ENCODE measurements around the gene ZMYM5.
"Not testable (repeated sequence)": the region's sequence is repeated elsewhere in the genome, so short reads cannot be mapped to it uniquely, and the experiment has no call there.

Gene ZMYM5

DNA sequence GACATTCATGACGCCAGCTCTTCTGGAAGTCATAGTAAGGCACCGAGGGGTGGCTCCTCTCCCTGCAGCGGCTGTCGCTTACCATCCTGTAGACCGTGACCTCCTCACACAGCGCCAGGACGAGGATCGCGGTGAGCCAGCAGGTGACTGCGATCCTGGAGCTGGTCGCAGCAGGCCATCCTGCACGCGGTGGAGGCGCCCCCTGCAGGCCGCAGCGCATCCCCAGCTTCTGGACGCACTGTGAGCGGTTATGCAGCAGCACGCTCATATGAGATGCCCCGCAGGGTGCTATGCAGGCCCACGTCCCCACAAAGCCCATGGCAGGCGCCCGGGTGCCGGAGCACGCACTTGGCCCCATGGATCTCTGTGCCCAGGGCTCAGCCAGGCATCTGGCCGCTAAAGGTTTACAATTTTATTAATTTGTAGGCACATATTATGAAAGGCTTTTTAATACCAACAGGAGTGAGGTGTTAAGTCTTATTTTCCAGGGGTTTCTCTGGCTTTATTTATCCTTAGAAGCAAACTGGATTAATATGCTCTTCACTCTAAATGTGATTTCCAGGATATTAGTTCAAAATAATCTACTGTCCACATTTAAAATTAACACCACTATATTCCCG is 45.1 kb downstream of the ZMYM5 start:
- no peak for DNase-seq

DNA sequence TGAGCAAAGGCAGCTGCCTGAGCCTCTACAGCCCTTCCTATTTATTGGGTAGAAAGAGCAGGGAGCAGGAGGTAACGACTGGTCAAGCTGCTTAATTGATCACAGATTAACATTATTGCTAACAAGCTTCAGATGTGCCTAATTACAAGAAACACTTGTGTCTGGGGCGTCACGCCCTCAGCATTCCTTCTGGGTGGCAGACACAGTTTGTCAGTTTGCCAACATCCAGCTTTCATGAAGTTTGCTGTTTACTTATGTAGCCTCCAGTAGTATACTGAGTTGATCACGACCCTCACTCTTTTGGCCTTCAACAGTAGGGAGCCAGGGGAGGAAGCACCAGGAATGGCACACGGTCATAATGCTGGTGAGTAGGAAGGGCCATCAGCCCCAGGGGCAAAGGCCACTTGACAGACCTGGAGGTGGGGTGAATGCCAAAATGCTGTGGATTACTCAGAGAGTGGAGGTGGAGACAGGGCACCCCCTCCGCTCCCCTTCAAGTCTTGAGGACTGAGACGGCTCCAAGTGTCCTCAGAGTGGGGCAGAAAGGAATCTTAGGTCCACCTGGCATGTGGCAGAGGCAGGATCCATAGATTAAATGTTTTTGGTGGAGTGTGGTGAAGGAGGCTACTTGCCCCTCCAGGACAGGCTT is 45.8 kb downstream of the ZMYM5 start:
- DNase-seq, result no peak

DNA sequence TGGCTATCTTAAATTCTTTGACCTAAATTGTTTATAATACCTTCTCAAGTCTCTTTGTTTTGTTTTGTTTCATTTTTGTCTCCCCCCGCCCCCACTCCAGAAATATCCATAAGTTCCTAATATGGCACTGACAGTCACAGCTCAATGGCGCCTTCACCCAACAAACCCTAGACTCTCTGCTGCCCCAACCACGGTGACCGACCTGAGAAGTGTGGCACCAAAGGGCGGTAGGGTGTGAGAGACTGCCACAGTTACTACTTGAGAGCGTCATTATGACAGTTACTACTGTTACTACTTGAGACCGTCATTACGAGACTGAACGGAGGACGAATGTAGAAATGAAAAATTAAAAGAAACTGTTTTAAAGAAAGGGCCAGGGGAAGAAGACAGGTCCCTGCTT is 46.3 kb downstream of the ZMYM5 start:
- DNase-seq, result no peak

DNA sequence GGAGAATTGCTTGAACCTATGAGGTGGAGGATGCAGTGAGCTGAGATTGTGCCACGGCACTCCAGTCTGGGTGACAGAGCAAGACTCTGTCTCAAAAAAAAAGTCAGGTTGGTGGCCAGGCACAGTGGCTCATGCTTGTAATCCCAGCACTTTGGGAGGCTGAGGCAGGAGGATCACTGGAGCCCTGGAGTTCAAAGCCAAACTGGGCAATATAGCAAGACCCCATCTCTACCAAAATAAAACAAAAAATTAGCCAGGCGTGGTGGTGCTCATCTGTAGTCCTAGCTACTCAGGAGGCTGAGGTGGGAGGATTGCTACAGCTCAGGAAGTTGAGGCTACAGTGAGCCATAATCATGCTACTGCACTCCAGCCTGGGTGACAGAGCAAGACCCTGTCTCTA is 47.6 kb downstream of the ZMYM5 start:
- DNase-seq, result not testable (repeated sequence)

DNA sequence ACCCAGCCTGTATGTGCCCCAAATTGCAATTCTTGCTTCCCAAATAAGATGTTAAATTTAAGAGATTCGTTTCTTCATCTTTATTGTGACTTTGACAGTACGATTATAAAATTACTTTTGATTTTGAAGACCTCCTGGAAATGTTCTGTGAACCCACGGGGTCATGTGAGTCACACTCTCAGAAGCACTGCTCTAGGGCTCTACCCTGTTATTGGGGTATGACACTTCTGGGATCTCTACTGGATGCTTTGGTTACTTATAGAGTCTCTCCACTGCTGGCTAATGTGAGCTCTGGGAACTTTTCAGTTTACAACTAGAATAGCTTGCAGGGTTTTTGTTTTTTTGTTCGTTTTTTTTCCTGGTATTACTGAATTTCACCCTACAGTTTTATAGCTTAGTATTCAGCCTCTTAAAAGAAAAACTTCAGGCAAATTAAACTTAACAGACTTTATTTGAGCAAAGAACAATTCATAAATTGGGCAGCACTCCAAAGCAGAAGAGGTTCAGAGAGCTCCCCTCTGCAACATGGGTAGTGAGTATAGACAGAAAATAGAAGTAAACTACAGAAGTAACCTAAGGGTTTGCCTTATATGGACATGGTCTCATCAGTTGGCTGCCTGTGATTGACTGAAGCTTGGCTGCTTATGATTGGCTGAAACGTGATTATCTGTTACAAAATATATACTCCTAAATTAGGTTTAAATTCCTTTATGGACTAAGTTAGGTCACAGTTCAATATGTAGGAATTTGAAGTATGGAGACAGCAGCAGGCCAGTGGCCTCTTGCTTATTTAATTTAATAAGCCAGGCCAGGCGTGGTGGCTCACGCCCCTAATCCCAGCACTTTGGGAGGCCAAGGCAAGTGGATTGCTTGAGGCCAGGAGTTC is 52.2 kb downstream of the ZMYM5 start:
- DNase-seq, result no peak

DNA sequence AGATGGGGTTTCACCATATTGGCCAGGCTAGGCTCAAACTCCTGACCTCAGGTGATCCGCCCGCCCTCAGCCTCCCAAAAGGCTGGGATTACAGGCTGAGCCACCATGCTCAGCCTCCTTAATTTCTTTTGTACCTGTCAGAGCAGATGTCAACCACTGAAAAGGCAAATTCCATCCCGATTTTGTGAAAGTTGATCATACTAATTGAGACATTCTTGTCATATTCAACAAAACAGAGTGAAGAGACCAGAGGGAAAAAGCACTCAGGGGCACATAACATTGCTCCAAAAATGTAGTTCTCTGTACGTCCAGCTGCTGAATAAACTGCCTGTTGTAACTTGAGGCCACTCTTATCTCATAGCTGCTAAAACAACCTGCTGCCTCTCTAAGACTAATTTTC is 53.3 kb downstream of the ZMYM5 start:
- DNase-seq, result no peak

DNA sequence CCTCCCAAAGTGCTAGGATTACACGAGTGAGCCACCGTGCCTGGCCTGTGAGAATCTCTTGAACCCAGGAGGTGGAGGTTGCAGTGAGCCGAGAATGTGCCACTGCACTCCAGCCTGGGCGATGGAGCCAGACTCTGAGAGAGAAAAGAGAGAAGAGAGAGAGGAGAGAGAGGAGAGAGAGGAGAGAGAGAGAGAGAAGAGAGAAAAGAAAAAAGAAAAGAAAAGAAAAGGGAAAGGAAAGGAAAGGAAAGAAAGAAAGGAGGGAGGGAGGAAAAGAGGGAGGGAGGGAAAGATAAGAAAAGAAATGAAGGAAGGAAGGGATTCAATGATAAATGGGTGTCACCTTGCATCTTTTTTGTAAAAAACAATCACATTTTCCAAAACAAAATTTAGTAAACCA is 57.7 kb downstream of the ZMYM5 start:
- no peak for DNase-seq

DNA sequence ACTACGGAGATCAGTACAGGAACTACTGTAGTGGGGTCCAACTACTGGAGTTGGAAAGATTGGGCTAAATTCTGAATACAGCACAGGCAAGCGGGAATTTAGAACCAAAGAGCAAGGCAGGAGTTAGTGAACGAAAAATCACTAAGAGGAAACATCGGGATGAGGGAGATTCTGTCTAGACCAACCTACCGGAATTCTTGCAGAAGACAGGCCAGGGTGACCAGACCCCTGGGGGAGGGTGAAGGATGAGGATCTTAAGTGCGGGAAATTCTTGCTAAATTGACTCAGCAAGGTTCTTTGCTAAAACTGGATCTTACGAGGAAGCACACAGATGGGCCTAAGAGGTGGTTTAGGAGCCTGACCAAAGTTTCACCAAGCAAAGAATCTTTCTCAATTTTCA is 67.5 kb downstream of the ZMYM5 start:
- DNase-seq, result no peak

DNA sequence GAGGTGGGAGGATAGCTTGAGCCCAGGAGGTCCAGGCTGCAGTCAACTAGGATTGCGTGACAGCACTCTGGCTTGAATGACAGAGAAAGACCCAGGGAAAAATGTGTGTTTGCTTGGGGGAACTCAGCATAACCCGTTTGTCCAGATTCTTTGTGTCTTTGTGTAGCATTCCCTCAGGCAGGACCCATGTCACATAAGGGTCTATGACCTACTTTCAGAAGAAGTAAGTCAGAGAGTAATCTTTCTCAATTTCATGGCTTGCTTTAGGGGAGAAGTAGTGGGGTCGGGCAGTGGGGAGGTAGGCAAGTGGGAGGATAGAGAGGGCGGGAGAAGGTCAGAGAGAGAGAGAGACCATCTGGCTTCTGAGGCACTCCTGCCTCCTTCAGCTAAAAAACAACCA is 68.8 kb downstream of the ZMYM5 start:
- no peak for DNase-seq

DNA sequence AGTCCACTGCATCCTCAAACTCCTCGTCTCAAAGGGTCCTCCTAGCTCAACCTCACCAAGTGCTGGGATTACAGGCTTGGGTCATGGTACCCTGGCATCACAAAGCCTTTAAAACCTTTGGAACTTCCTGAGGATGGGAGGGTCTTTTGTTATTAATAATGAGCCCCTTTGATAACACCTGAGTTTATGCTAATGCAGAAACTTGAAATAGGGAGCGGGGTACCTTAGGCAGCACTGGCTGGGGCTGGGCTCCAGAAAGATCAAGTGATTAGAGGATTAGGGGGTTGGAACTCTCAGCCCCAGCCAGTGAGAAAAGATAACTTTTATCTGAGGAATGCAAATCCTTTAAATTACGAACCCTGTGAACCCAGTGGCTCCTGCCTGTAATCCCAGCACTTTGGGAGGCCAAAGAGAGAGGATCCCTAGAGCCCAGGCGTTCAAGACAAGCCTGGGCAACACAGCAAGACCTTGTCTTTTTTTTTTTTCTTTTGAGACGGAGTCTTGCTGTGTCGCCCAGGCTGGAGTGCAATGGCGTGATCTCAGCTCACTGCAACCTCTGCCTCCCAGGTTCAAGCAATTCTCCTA is 71.4 kb downstream of the ZMYM5 start:
- no peak for DNase-seq

DNA sequence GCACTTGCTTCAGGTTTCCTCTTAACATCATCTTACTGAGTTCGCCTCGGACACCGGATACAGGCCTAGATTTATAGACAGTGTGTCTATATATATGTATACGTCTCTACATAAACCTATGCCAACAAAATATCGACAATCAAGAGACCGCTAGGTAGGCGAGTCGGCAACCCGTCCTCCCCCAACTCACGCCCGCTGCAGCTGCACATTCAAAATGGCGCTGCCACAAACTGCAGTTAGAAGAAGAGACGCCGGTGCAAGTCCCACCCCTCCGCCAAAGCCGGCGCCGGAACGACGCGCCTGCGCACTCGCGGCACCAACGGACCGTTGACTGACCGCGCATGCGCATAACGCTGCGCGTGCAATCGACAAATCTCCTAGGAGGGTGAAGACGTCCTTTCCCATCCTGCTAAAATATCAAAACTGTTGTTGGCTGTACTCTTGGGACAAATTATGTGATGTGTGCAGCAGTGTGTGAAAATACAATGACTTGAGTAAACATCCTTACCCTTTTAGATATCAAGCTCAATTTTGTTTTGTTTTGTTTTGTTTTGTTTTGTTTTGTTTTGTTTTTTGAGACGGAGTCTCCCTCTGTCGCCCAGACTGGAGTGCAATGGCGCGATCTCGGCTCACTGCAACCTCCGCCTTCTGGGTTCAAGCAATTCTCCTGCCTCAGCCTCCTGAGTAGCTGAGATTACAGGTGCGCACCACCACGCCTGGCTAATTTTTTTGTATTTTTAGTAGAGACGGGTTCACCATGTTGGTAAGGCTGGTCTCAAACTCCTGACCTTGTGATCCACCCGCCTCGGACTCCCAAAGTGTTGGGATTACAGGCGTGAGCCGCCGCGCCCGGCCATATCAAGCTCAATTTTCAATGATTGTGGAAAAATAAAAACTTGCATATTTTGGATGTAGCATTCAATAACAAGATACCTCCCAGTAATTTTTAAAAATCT is 80.4 kb downstream of the ZMYM5 start, which contains the start of gene PSPC1:
Gene PSPC1 (minus strand): TSS at position 219 of the 956 bp plus-strand sequence. CDS start 188 bp downstream, at position 31.
- peak; percentile 84 for DNase-seq

DNA sequence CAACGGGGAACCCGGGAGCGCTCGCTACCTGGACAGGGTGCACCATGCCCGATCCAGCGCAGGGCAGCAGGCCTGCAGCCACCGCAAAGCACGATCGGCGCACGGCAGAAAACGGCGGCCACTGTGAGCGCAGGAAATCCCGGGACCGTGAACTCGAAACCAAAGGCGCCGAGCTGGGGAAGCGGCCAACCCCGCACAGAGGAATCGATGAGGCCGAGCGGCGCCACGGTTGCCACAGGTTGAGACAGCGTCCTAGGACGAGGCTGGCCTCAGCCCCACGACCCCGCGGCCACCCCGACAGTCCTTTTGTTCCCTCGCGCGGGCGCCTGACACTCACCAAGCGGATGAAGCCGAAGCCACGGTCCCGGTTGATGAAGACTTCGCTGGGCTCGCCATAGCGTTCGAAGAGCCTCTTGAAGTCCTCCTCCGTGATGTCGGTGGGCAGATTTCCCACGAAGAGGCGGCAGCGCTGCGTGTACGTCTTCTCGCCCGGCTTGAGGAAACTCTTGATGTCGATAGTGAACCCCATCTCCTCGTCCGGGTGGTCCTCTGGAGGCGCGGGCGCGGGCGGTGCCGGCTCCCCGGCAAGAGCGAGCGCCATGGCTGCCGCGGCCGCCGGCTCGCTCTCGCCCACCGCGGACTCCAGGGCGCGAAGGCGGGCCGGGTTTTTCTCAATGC is 81.3 kb downstream of the ZMYM5 start:
- DNase-seq, result no peak

DNA sequence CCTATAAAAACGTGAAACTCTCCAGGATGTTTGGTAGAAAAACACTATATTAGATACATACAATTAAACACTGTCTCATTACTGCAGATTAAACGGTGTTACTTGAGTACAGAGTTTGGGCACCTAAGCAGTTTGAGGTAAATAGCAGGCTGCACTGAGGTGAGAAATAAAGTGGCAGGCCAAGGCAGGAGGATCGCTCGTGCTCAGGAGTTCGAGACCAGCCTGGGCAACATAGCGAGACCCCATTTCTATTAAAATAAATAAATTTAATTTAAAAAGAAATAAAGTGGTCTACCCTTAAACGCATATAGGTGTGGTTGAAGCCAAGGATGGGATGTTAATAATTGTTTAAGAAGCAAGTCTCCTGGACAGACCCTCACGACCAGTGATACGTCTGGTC is 81.9 kb downstream of the ZMYM5 start:
- no peak for DNase-seq

DNA sequence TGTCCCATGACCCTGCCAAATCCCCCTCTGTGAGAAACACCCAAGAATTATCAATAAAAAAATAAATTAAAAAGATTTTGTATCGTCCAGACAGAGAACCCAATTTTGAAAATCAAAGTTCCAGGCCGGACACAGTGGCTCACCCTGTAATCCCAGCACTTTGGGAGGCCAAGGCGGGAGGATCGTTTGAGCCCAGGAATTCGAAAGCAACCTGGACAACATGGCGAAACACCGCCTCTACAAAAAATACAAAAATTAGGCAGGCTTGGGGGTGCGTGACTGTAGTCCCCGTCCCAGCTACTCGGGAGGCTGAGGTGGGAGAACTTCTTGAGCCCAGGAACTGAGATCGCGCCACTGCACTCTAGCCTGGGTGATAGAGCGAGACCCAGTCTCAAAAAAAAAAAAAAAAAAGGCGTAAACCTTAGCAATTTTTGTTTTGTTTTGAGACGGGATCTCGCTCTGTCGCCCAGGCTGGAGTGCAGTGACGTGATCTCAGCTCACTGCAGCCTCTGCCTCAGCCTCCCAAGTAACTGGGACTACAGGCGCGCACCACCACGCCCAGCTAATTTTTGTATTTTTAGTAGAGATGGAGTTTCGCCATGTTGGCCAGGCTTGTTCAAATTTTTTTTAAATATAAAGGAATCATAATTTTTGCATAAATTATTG is 82.6 kb downstream of the ZMYM5 start:
- DNase-seq, result not testable (repeated sequence)
